ENCODE results near the gene BCAS1.

GRCh38 chr20:53944796-53945195 is 125.6 kb downstream of the BCAS1 start:
- no peak for TF ChIP-seq CTCF (IDR thresholded peaks at IDR 0.05)
- TF ChIP-seq POLR2A (IDR thresholded peaks at IDR 0.05): no peak

All from adrenal gland (tissue), 5 donors.